Activated T-cell treated with anti-CD3 and anti-CD28 coated beads, Interleukin-2, amount 50 U/mL, for 48 hours (primary cell): ENCODE measurements around the gene DECR2.
"Not testable (repeated sequence)": the region's sequence is repeated elsewhere in the genome, so short reads cannot be mapped to it uniquely, and the experiment has no call there.

Experiments
- DNase-seq, 2 experiments: peaks; one replicate each; pipeline ENCODE4 v3.0.0-alpha.2; 2020

Gene DECR2

GRCh38 chr16:379961-380761 is 21.5 kb upstream of the DECR2 start:
- no peak for DNase-seq

- DNase-seq = no peak
Measured at GRCh38 chr16:380762-381011, 21.0 kb upstream of the DECR2 start.

- DNase-seq = peak in 1 of 2 experiments; percentile 54
Measured at GRCh38 chr16:381012-381788, 20.5 kb upstream of the DECR2 start.

- peak; percentile 67 to 77 for DNase-seq
Measured at GRCh38 chr16:381789-382717, 19.6 kb upstream of the DECR2 start, which contains the start of gene PGAP6. Gene PGAP6 (minus strand): TSS chr16:381978. CDS start chr16:381821, 157 bp downstream.

GRCh38 chr16:383326-384051 is 18.2 kb upstream of the DECR2 start:
- DNase-seq = peak; percentile 73 to 74

GRCh38 chr16:386641-387156 is 15.0 kb upstream of the DECR2 start:
- DNase-seq = no peak

- DNase-seq = not testable (repeated sequence)
Measured at GRCh38 chr16:387761-388666, 13.7 kb upstream of the DECR2 start.

- DNase-seq = no peak
Measured at GRCh38 chr16:389352-389751, 12.3 kb upstream of the DECR2 start.

- peak; percentile 95 for DNase-seq
Measured at GRCh38 chr16:391885-392335, 9.8 kb upstream of the DECR2 start.

- peak; percentile 62 to 68 for DNase-seq
Measured at GRCh38 chr16:392450-393030, 9.1 kb upstream of the DECR2 start.

GRCh38 chr16:396199-396598 is 5.5 kb upstream of the DECR2 start:
- DNase-seq = no peak

GRCh38 chr16:396605-397004 is 5.1 kb upstream of the DECR2 start:
- peak in 1 of 2 experiments; percentile 31 for DNase-seq

GRCh38 chr16:397135-397661 is 4.5 kb upstream of the DECR2 start, which contains the start of gene NME4:
Gene NME4 (plus strand): TSS chr16:397199. CDS start chr16:397223, 24 bp downstream.
- DNase-seq = peak; percentile 41 to 52

- DNase-seq = peak in 1 of 2 experiments; percentile 50
Measured at GRCh38 chr16:397736-398332, 3.9 kb upstream of the DECR2 start.

- DNase-seq = no peak
Measured at GRCh38 chr16:398561-399339, 2.9 kb upstream of the DECR2 start.

- no peak for DNase-seq
Measured at GRCh38 chr16:399340-400019, 2.2 kb upstream of the DECR2 start.

GRCh38 chr16:400061-400591 is 1.6 kb upstream of the DECR2 start:
- no peak for DNase-seq

GRCh38 chr16:404971-405486 is 3.3 kb downstream of the DECR2 start:
- DNase-seq = no peak
